ENCODE measurements around the gene ATP5F1A. TPM values are rescaled to one million over a fixed set of nuclear protein-coding genes. Genes with fewer than 3 reads are reported as not detected.
A peak's percentile ranks its signal among the peaks of the same experiment; 100 is the strongest.
"Not testable (repeated sequence)": the region's sequence is repeated elsewhere in the genome, so short reads cannot be mapped to it uniquely, and the experiment has no call there.

The ATP5F1A gene
- total RNA-seq, 1 donor, result 759 TPM

GRCh38 chr18:46096651-46097300 is 1.3 kb downstream of the ATP5F1A start:
- TF ChIP-seq CTCF (IDR thresholded peaks at IDR 0.05; ENCODE audit: insufficient read depth, low read depth, low read length), result no peak
- DNase-seq (ENCODE audit: low read depth), result peak; percentile 33
- H3K4me3 ChIP-seq (ENCODE audit: low read depth, low read length), result peak overlapping the region; percentile 99

- TF ChIP-seq CTCF (IDR thresholded peaks at IDR 0.05; ENCODE audit: insufficient read depth, low read depth, low read length), result no peak
- no peak for DNase-seq (ENCODE audit: low read depth)
- peak overlapping the region; percentile 7 for H3K4me3 ChIP-seq (ENCODE audit: low read depth, low read length)
Observed at GRCh38 chr18:46095532-46095931, 2.6 kb downstream of the ATP5F1A start.

- DNase-seq (ENCODE audit: low read depth), result peak; percentile 96
- not testable (repeated sequence) for H3K4me3 ChIP-seq (ENCODE audit: low read depth, low read length)
Observed at GRCh38 chr18:46088501-46088900, 9.6 kb downstream of the ATP5F1A start.

GRCh38 chr18:46084431-46084830 is 13.7 kb downstream of the ATP5F1A start:
- no peak overlapping the region for H3K4me3 ChIP-seq (ENCODE audit: low read depth, low read length)
- DNase-seq (ENCODE audit: low read depth), result no peak
- TF ChIP-seq CTCF (IDR thresholded peaks at IDR 0.05; ENCODE audit: insufficient read depth, low read depth, low read length), result no peak

- no peak for TF ChIP-seq CTCF (IDR thresholded peaks at IDR 0.05; ENCODE audit: insufficient read depth, low read depth, low read length)
- DNase-seq (ENCODE audit: low read depth), result no peak
- no peak overlapping the region for H3K4me3 ChIP-seq (ENCODE audit: low read depth, low read length)
Observed at GRCh38 chr18:46080156-46080555, 17.9 kb downstream of the ATP5F1A start.

- no peak for TF ChIP-seq CTCF (IDR thresholded peaks at IDR 0.05; ENCODE audit: insufficient read depth, low read depth, low read length)
- DNase-seq (ENCODE audit: low read depth), result no peak
- no peak overlapping the region for H3K4me3 ChIP-seq (ENCODE audit: low read depth, low read length)
Observed at GRCh38 chr18:46079336-46079735, 18.8 kb downstream of the ATP5F1A start.

GRCh38 chr18:46073474-46074331 is 24.4 kb downstream of the ATP5F1A start:
- H3K4me3 ChIP-seq (ENCODE audit: low read depth, low read length), result no peak overlapping the region
- peak; percentile 68 for TF ChIP-seq CTCF (IDR thresholded peaks at IDR 0.05; ENCODE audit: insufficient read depth, low read depth, low read length)
- DNase-seq (ENCODE audit: low read depth), result peak; percentile 67
